Measurements from ENCODE around the gene OLIG1. TPM values are rescaled to one million over a fixed set of nuclear protein-coding genes. Genes with fewer than 3 reads are reported as not detected.

OLIG1 gene
- total RNA-seq, 1 experiment from 2014 or later: not detected

GRCh38 chr21:33070998-33071769 lies 1.2 kb downstream of the OLIG1 start:
- Histone ChIP-seq H3K27me3 (peaks cover 59% of the 10 kb centered on the region), H3K36me3 (no peaks in the 10 kb centered on the region), H3K9me3 (no peaks in the 10 kb centered on the region; the same call in 1 of the 2 replicates), H3K4me3 (no peak overlapping the region)
- DNase-seq: no peak

DNA sequence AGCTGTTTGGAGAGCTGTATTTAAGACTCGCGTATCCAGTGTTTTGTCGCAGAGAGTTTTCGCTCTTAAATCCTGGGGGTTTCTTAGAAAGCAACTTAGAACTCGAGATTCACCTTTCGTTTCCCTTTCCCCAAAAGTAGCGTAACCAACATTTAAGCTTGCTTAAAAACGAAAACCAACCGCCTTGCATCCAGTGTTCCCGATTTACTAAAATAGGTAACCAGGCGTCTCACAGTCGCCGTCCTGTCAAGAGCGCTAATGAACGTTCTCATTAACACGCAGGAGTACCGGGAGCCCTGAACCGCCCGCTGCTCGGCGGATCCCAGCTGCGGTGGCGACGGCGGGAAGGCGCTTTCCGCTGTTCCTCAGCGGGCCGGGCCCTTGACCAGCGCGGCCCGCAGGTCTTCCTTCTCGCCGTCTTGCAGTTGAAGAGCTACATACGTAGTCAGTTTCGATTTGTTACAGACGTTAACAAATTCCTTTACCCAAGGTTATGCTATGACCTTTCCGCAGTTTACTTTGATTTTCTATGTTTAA lies 1.9 kb downstream of the OLIG1 start:
- no peaks in the 10 kb centered on the region for H3K36me3 ChIP-seq
- no peaks in the 10 kb centered on the region; the same call in 1 of the 2 replicates for H3K9me3 ChIP-seq
- peaks cover 55% of the 10 kb centered on the region for H3K27me3 ChIP-seq
- no peak overlapping the region for H3K4me3 ChIP-seq
- DNase-seq: no peak

DNA sequence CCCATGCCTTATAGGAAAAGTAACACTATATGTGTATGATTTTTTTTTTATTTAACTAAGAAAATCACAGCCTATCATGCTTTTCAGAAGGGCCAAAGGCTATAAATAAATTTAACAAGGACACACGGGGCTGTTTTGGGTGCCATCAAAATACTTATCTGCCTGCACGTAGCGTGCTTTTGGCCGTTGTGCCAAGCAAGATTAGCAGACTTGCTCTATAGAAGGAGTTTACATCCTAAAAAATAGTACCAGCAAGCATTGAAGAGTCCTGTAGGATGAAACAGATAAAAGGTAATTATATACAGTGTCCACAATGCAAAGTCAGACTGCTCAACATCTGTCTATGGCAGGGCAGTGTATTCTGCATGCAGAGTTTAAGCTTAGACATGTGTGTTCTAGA lies 3.7 kb downstream of the OLIG1 start:
- H3K36me3 ChIP-seq: no peaks in the 10 kb centered on the region
- H3K4me3 ChIP-seq: no peak overlapping the region
- H3K27me3 ChIP-seq: peaks cover 47% of the 10 kb centered on the region
- H3K9me3 ChIP-seq: no peaks in the 10 kb centered on the region; the same call in 1 of the 2 replicates
- DNase-seq: no peak

- Histone ChIP-seq H3K4me3 (no peak overlapping the region), H3K9me3 (no peaks in the 10 kb centered on the region), H3K27me3 (peaks cover 32% of the 10 kb centered on the region), H3K36me3 (no peaks in the 10 kb centered on the region)
- DNase-seq: no peak
Observed at GRCh38 chr21:33075128-33075527, 5.2 kb downstream of the OLIG1 start.

GRCh38 chr21:33075596-33076195 lies 5.8 kb downstream of the OLIG1 start:
- no peak for DNase-seq
- H3K4me3 ChIP-seq: no peak overlapping the region
- peaks cover 32% of the 10 kb centered on the region for H3K27me3 ChIP-seq
- H3K36me3 ChIP-seq: no peaks in the 10 kb centered on the region
- H3K9me3 ChIP-seq: no peaks in the 10 kb centered on the region

- Histone ChIP-seq H3K36me3 (no peaks in the 10 kb centered on the region), H3K27me3 (peaks cover 22% of the 10 kb centered on the region), H3K4me3 (no peak overlapping the region), H3K9me3 (no peaks in the 10 kb centered on the region)
- no peak for DNase-seq
Observed at GRCh38 chr21:33076600-33077329, 6.8 kb downstream of the OLIG1 start.

- DNase-seq: peak; percentile 75
- Histone ChIP-seq H3K27me3 (no peaks in the 10 kb centered on the region; the same call in 1 of the 2 replicates), H3K9me3 (no peaks in the 10 kb centered on the region), H3K36me3 (no peaks in the 10 kb centered on the region), H3K4me3 (no peak overlapping the region)
Observed at GRCh38 chr21:33078907-33079582, 9.1 kb downstream of the OLIG1 start.

DNA sequence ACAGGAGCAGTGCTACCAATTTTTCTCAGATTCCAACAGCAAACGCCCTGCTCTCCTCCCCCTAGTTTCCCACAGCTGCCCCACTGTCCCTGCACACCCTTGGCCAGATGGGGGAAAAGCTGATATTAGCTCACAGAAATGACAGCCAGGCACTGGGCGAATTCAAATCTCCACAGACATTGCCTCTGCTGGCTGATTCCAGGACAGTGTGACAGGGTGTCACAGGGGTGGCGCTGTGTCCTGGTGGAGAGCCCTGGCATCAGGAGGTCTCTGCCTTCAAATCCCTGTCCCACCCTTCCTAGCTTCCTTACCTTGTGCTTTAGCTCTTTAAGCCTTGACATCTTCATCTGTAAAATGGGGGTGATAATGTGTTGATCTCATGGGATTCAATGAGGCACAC lies 10.4 kb downstream of the OLIG1 start:
- Histone ChIP-seq H3K36me3 (no peaks in the 10 kb centered on the region), H3K9me3 (no peaks in the 10 kb centered on the region), H3K4me3 (no peak overlapping the region), H3K27me3 (no peaks in the 10 kb centered on the region)
- no peak for DNase-seq

GRCh38 chr21:33080776-33081175 lies 10.8 kb downstream of the OLIG1 start:
- no peaks in the 10 kb centered on the region for H3K27me3 ChIP-seq
- no peaks in the 10 kb centered on the region for H3K36me3 ChIP-seq
- DNase-seq: no peak
- no peaks in the 10 kb centered on the region for H3K9me3 ChIP-seq
- H3K4me3 ChIP-seq: no peak overlapping the region

DNA sequence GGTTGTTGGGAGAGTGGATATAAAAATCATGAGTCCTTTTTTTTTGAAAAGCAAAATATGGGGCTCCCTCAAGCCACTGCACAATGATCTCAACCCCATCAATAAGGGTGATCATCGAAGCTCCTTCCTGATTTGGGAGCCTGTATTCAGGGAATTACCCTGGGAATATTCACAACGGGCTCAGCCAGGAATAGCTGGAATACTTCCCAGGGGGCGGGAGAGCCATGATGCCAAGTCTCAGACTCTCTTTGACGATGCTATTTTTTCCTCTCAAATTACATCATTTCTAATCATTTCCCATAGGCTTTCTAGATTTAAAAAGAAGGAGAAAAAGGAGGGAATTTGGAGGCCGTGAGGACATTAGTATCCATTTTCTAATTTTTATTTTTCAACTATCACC lies 18.4 kb downstream of the OLIG1 start:
- H3K4me3 ChIP-seq: no peak overlapping the region
- H3K9me3 ChIP-seq: no peaks in the 10 kb centered on the region
- no peak for DNase-seq
- no peaks in the 10 kb centered on the region for H3K27me3 ChIP-seq
- no peaks in the 10 kb centered on the region for H3K36me3 ChIP-seq

DNA sequence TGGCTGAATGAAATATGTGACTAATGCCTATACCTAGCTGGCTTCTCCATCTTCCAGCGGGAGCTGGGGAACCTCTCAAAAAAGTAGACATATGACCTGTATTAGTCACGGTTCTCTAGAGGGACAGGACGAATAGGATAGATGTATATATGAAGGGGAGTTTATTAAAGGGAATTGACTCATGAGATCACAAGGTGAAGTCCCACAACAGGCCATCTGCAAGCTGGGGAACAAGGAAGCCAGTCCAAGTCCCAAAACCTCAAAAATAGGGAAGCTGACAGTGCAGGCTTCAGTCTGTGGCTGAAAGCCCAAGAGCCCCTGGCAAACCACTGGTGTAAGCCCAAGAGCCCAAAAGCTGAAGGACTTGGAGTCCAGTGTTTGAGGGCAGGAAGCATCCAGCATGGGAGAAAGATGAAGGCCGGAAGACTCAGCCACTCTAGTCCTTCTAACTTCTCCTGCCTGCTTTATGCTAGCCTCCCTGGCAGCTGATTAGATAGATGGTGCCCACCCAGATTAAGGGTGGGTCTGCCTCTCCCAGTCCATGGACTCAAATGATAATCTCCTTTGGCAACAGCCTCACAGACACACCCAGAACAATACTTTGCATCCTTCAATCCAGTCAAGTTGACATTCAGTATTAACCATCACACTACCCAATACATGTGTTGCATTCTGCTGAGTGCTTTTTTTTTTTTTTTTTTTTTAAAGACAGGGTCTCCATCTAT lies 19.6 kb downstream of the OLIG1 start:
- DNase-seq: no peak
- Histone ChIP-seq H3K27me3 (no peaks in the 10 kb centered on the region), H3K36me3 (no peaks in the 10 kb centered on the region), H3K9me3 (no peaks in the 10 kb centered on the region), H3K4me3 (no peak overlapping the region)

- Histone ChIP-seq H3K27me3 (no peaks in the 10 kb centered on the region), H3K36me3 (no peaks in the 10 kb centered on the region), H3K4me3 (no peak overlapping the region), H3K9me3 (no peaks in the 10 kb centered on the region)
- no peak for DNase-seq
Observed at GRCh38 chr21:33096426-33096825, 26.5 kb downstream of the OLIG1 start.

- no peak for DNase-seq
- no peaks in the 10 kb centered on the region for H3K36me3 ChIP-seq
- no peaks in the 10 kb centered on the region for H3K9me3 ChIP-seq
- no peaks in the 10 kb centered on the region; the same call in 1 of the 2 replicates for H3K27me3 ChIP-seq
- H3K4me3 ChIP-seq: no peak overlapping the region
Observed at GRCh38 chr21:33099131-33099530, 29.2 kb downstream of the OLIG1 start.

DNA sequence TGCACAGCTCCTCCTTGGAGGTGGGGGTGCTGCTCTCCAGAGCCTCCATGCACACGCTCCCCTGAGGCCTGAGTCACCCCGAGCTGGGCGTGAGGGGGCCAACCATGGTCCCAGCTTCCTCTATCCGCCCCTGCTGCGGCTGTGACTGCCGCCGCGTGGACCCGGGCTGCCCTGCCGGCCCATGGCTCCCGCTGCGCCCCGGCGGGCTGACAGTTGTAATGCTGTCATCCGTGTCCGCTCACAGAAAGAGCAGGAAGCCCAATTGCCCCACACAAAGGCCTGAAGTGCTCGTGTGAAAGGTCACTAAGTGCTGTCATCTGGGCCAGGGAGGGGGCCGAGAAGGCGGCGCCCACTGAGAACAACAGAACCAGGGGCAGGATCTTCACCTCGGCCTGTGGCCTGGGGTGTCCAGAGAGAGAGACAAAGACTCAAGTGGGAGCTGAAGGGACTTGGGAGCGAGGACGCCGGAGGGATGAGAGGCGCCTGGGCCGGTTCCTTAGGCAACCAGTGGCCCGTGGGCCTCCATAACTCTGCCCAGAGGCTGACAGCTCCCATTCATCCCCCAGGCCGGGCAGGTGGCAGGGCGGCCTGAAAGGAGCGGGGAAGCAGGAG lies 31.5 kb downstream of the OLIG1 start:
- no peaks in the 10 kb centered on the region for H3K9me3 ChIP-seq
- no peak overlapping the region for H3K4me3 ChIP-seq
- no peaks in the 10 kb centered on the region; the same call in 1 of the 2 replicates for H3K27me3 ChIP-seq
- no peaks in the 10 kb centered on the region for H3K36me3 ChIP-seq
- DNase-seq: no peak

- Histone ChIP-seq H3K9me3 (no peaks in the 10 kb centered on the region), H3K27me3 (peaks cover 12% of the 10 kb centered on the region), H3K4me3 (no peak overlapping the region), H3K36me3 (no peaks in the 10 kb centered on the region)
- no peak for DNase-seq
Observed at GRCh38 chr21:33105088-33105487, 35.1 kb downstream of the OLIG1 start.

DNA sequence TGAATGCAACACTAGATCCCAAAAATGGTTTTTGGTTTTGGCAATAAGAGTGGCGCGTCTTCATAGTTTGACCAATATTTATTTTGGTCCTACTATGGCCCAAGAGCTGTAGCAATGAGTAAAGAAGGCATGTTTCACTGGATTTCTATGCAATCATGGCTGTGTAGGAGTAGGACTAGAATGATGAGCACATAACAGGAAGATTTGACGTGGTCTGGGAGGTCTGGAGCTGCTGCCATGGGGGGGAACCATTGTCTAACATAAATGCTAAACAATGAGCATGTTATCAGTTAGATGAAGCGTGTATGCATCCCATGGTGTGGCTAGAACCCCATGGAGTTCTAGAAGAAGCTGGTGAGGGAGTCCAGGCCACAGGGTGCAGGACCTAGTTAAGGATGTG lies 38.3 kb downstream of the OLIG1 start:
- Histone ChIP-seq H3K36me3 (no peaks in the 10 kb centered on the region), H3K4me3 (no peak overlapping the region), H3K9me3 (no peaks in the 10 kb centered on the region), H3K27me3 (peaks cover 34% of the 10 kb centered on the region)
- no peak for DNase-seq
